NCI-H446 (cell line): ENCODE measurements around the gene UBASH3B.
A peak's percentile ranks its signal among the peaks of the same experiment; 100 is the strongest.
"Not testable (repeated sequence)": the region's sequence is repeated elsewhere in the genome, so short reads cannot be mapped to it uniquely, and the experiment has no call there.

Experiments
- DNase-seq, 2 experiments: peaks; one replicate each; lab custom pipeline; 2025; lab: John Stamatoyannopoulos, UW

The UBASH3B gene

GRCh38 chr11:122655527-122656072 is at the start of gene UBASH3B:
UBASH3B (plus strand) TSS chr11:122655722; CDS start chr11:122656050, 328 bp downstream.
- peak; percentile 69 to 83 for DNase-seq

GRCh38 chr11:122607162-122607561 is 48.4 kb upstream of the UBASH3B start:
- not testable (repeated sequence) for DNase-seq

GRCh38 chr11:122612123-122612824 is 43.2 kb upstream of the UBASH3B start:
- no peak for DNase-seq

- DNase-seq = no peak
Measured at GRCh38 chr11:122616718-122617117, 38.8 kb upstream of the UBASH3B start.

GRCh38 chr11:122617297-122617696 is 38.2 kb upstream of the UBASH3B start:
- DNase-seq = no peak

- DNase-seq = no peak
Measured at GRCh38 chr11:122617926-122618325, 37.6 kb upstream of the UBASH3B start.

GRCh38 chr11:122618927-122619326 is 36.6 kb upstream of the UBASH3B start:
- DNase-seq = no peak

GRCh38 chr11:122619757-122620156 is 35.8 kb upstream of the UBASH3B start:
- DNase-seq = no peak

GRCh38 chr11:122625501-122625900 is 30.0 kb upstream of the UBASH3B start:
- DNase-seq = not testable (repeated sequence)

- DNase-seq = no peak
Measured at GRCh38 chr11:122625976-122626665, 29.4 kb upstream of the UBASH3B start.

- peak in 1 of 2 experiments; percentile 36 for DNase-seq
Measured at GRCh38 chr11:122627745-122628144, 27.8 kb upstream of the UBASH3B start.

- DNase-seq = peak; percentile 52 to 85
Measured at GRCh38 chr11:122628810-122629555, 26.5 kb upstream of the UBASH3B start.

- no peak for DNase-seq
Measured at GRCh38 chr11:122632181-122632824, 23.2 kb upstream of the UBASH3B start.

- DNase-seq = peak in 1 of 2 experiments; percentile 82
Measured at GRCh38 chr11:122633219-122633829, 22.2 kb upstream of the UBASH3B start.

GRCh38 chr11:122634501-122634900 is 21.0 kb upstream of the UBASH3B start:
- DNase-seq = peak in 1 of 2 experiments; percentile 67

- DNase-seq = no peak
Measured at GRCh38 chr11:122637541-122637940, 18.0 kb upstream of the UBASH3B start.

GRCh38 chr11:122642472-122642922 is 13.0 kb upstream of the UBASH3B start:
- peak in 1 of 2 experiments; percentile 49 for DNase-seq

- no peak for DNase-seq
Measured at GRCh38 chr11:122642971-122643370, 12.6 kb upstream of the UBASH3B start.

- DNase-seq = no peak
Measured at GRCh38 chr11:122645847-122646246, 9.7 kb upstream of the UBASH3B start.

GRCh38 chr11:122646549-122647340 is 8.8 kb upstream of the UBASH3B start:
- DNase-seq = no peak
